ENCODE measurements around the gene GDAP2.
A peak's percentile ranks its signal among the peaks of the same experiment; 100 is the strongest.
"Not testable (repeated sequence)": the region's sequence is repeated elsewhere in the genome, so short reads cannot be mapped to it uniquely, and the experiment has no call there.

The GDAP2 gene

GRCh38 chr1:117899801-117900200, 29.6 kb downstream of the GDAP2 start:
- no peak for DNase-seq (ENCODE audit: low spot score)

GRCh38 chr1:117897551-117897950, 31.9 kb downstream of the GDAP2 start:
- DNase-seq (ENCODE audit: low spot score): no peak

GRCh38 chr1:117895482-117896114, 33.8 kb downstream of the GDAP2 start:
- DNase-seq (ENCODE audit: low spot score): peak; percentile 15

GRCh38 chr1:117894078-117894477, 35.3 kb downstream of the GDAP2 start:
- DNase-seq (ENCODE audit: low spot score): no peak

GRCh38 chr1:117892512-117892911, 36.9 kb downstream of the GDAP2 start:
- DNase-seq (ENCODE audit: low spot score): no peak

GRCh38 chr1:117890452-117890851, 39.0 kb downstream of the GDAP2 start:
- no peak for DNase-seq (ENCODE audit: low spot score)

GRCh38 chr1:117886101-117886795, 43.2 kb downstream of the GDAP2 start:
- no peak for DNase-seq (ENCODE audit: low spot score)

GRCh38 chr1:117883616-117884015, 45.8 kb downstream of the GDAP2 start:
- DNase-seq (ENCODE audit: low spot score): no peak

GRCh38 chr1:117879284-117879683, 50.1 kb downstream of the GDAP2 start:
- DNase-seq (ENCODE audit: low spot score): no peak

- no peak for DNase-seq (ENCODE audit: low spot score)
Observed at GRCh38 chr1:117877823-117878222, 51.6 kb downstream of the GDAP2 start.

GRCh38 chr1:117871013-117871412, 58.4 kb downstream of the GDAP2 start:
- no peak for DNase-seq (ENCODE audit: low spot score)

GRCh38 chr1:117861694-117862093, 67.7 kb downstream of the GDAP2 start:
- DNase-seq (ENCODE audit: low spot score): no peak

GRCh38 chr1:117860896-117861610, 68.4 kb downstream of the GDAP2 start:
- DNase-seq (ENCODE audit: low spot score): no peak

- no peak for DNase-seq (ENCODE audit: low spot score)
Observed at GRCh38 chr1:117859901-117860300, 69.5 kb downstream of the GDAP2 start.

- DNase-seq (ENCODE audit: low spot score): peak; percentile 33
Observed at GRCh38 chr1:117857418-117857817, 72.0 kb downstream of the GDAP2 start.

GRCh38 chr1:117852853-117853553, 76.4 kb downstream of the GDAP2 start:
- DNase-seq (ENCODE audit: low spot score): no peak

- DNase-seq (ENCODE audit: low spot score): no peak
Observed at GRCh38 chr1:117851687-117852086, 77.7 kb downstream of the GDAP2 start.

GRCh38 chr1:117846674-117847425, 82.6 kb downstream of the GDAP2 start:
- no peak for DNase-seq (ENCODE audit: low spot score)

- not testable (repeated sequence) for DNase-seq (ENCODE audit: low spot score)
Observed at GRCh38 chr1:117844478-117844877, 84.9 kb downstream of the GDAP2 start.

GRCh38 chr1:117843791-117844190, 85.6 kb downstream of the GDAP2 start:
- no peak for DNase-seq (ENCODE audit: low spot score)

- DNase-seq (ENCODE audit: low spot score): peak; percentile 8
Observed at GRCh38 chr1:117842408-117843170, 86.8 kb downstream of the GDAP2 start.
